Aorta (tissue), 5 donors: Measurements from ENCODE around the gene KIF5C. TPM values are rescaled to one million over a fixed set of nuclear protein-coding genes. Genes with fewer than 3 reads are reported as not detected.

ENCODE experiments used
- ATAC-seq: fragments of 200-7000 bp; cut with Tn5 transposase; one replicate; pipeline ENCODE4 v1.9.1; 2022; ENCODE audit warnings: moderate library complexity; ENCODE audit not compliant: low FRiP score
- DNase-seq, 2 donors: peaks; one replicate each; pipeline ENCODE4 v3.0.0-alpha.2; 2020
- H3K27ac ChIP-seq, 2 donors: one replicate each; pipeline ENCODE4 v1.5.1; 2013; ENCODE audit warnings: low read length in 2 of 2, mild to moderate bottlenecking in 2 of 2, moderate library complexity in 2 of 2, control low read depth in 1 of 2, inconsistent platforms in 1 of 2, low read depth in 1 of 2
- H3K27me3 ChIP-seq, 2 donors: one replicate each; pipeline ENCODE4 v1.6.1; 2013; ENCODE audit warnings: control low read depth in 1 of 2, low read length in 1 of 2, mild to moderate bottlenecking in 1 of 2, moderate library complexity in 1 of 2; ENCODE audit not compliant: insufficient read depth in 2 of 2, control insufficient read depth in 1 of 2
- H3K36me3 ChIP-seq, 2 donors: one replicate each; pipeline ENCODE4 v1.6.1; 2013; ENCODE audit warnings: control low read depth in 1 of 2, low read length in 1 of 2, mild to moderate bottlenecking in 1 of 2; ENCODE audit not compliant: insufficient read depth in 2 of 2, control insufficient read depth in 1 of 2
- H3K4me1 ChIP-seq, 2 donors: one replicate each; pipeline ENCODE4 v1.6.1; 2013; ENCODE audit warnings: low read length in 2 of 2, control low read depth in 1 of 2, mild to moderate bottlenecking in 1 of 2, moderate library complexity in 1 of 2; ENCODE audit not compliant: insufficient read depth in 2 of 2, control insufficient read depth in 1 of 2
- H3K4me3 ChIP-seq, 2 donors: one replicate each; pipeline ENCODE4 v1.5.1; 2013; ENCODE audit warnings: low read length in 2 of 2, control low read depth in 1 of 2, mild to moderate bottlenecking in 1 of 2
- H3K9me3 ChIP-seq: one replicate; pipeline ENCODE4 v1.6.1; 2013; ENCODE audit warnings: mild to moderate bottlenecking, low read length; ENCODE audit not compliant: control insufficient read depth
- WGBS, 2 donors: extraction: QIAGEN DNeasy Blood & Tissue Kit; methylation state at CpG; one replicate each; pipeline ENCODE4 v1.1.7; 2013; 5-methylcytosine and 5-hydroxymethylcytosine counted together
- intact Hi-C, 2 donors: fragments of 100-400 bp; cut with DNase I; formaldehyde crosslinking; loops; one replicate each; pipeline versions ENCODE4 v1.14.2 to v1.15.0; 2022
- polyA plus RNA-seq, 2 donors: library from polyadenylated mRNA; stranded (reverse); fragments of 200-250 nt; gene quantifications; one replicate each; pipeline ENCODE4 v1.2.3, GENCODE V29; 2013
- total RNA-seq, 2 donors: library from RNA; stranded (reverse); fragmentation: NEBNext Ultra II Directional; extraction: Animal tissue kit (Norgen Biotek cat#: 25700); gene quantifications; one replicate each; pipeline ENCODE4 v1.2.1, GENCODE V29; 2021
- donor health status: healthy with polysubstance abuse.
- donor health status: Bipolar disorder and iron deficiency.
- donor health status: DM: no; HTN: no; CAD: no.
- donor health status: DM: no; HTN: no; CAD: no.
- donor health status: DM: yes; HTN: yes; CAD: no.

Gene KIF5C
- total and polyA plus RNA-seq, 4 donors, result 1.5 to 3.4 (median 1.9) TPM

GRCh38 chr2:148967578-148967977 lies 92.6 kb downstream of the KIF5C start:
- intact Hi-C loops, result no loop called here
- H3K36me3 ChIP-seq, result no peaks in the 10 kb centered on the region
- no peak overlapping the region for H3K4me3 ChIP-seq
- no peaks in the 10 kb centered on the region for H3K9me3 ChIP-seq
- no peak for DNase-seq
- no peak for ATAC-seq
- 48 to 50% methylated on average over 8 of the region's 8 CpGs for WGBS, 2 donors
- no peaks in the 10 kb centered on the region for H3K27me3 ChIP-seq
- no peaks in the 10 kb centered on the region for H3K4me1 ChIP-seq
- H3K27ac ChIP-seq, result no peak overlapping the region

GRCh38 chr2:148968301-148968700 lies 93.3 kb downstream of the KIF5C start:
- no peaks in the 10 kb centered on the region for H3K9me3 ChIP-seq
- intact Hi-C loops, result no loop called here
- no peaks in the 10 kb centered on the region for H3K27me3 ChIP-seq
- H3K4me3 ChIP-seq, result no peak overlapping the region
- H3K4me1 ChIP-seq, result no peaks in the 10 kb centered on the region
- no peak for ATAC-seq
- WGBS, 2 donors, result 93 to 96% methylated on average over 4 of the region's 4 CpGs
- DNase-seq, result no peak
- H3K27ac ChIP-seq, result no peak overlapping the region
- H3K36me3 ChIP-seq, result no peaks in the 10 kb centered on the region

- DNase-seq (no peak), ATAC-seq (no peak)
- Histone ChIP-seq H3K4me1 (no peaks in the 10 kb centered on the region), H3K27ac (no peak overlapping the region), H3K36me3 (no peaks in the 10 kb centered on the region), H3K9me3 (no peaks in the 10 kb centered on the region), H3K4me3 (no peak overlapping the region), H3K27me3 (no peaks in the 10 kb centered on the region)
- WGBS, 2 donors, result 88 to 91% methylated on average over 4 of the region's 4 CpGs
- intact Hi-C loops, result no loop called here
Observed at GRCh38 chr2:148968776-148969319, 93.8 kb downstream of the KIF5C start.

- ATAC-seq (no peak), DNase-seq (no peak)
- H3K4me3 ChIP-seq, result no peak overlapping the region
- intact Hi-C loops, result no loop called here
- H3K27ac ChIP-seq, result no peak overlapping the region
- WGBS, 2 donors, result 49 to 55% methylated on average over 7 of the region's 7 CpGs
- no peaks in the 10 kb centered on the region for H3K9me3 ChIP-seq
- H3K27me3 ChIP-seq, result no peaks in the 10 kb centered on the region
- H3K36me3 ChIP-seq, result no peaks in the 10 kb centered on the region
- no peaks in the 10 kb centered on the region for H3K4me1 ChIP-seq
Observed at GRCh38 chr2:148969659-148970061, 94.6 kb downstream of the KIF5C start.

GRCh38 chr2:148970385-148970784 lies 95.4 kb downstream of the KIF5C start:
- intact Hi-C loops, result no loop called here
- no peaks in the 10 kb centered on the region for H3K27me3 ChIP-seq
- no peak for DNase-seq
- H3K36me3 ChIP-seq, result no peaks in the 10 kb centered on the region
- WGBS, 2 donors, result 68 to 75% methylated on average over 2 of the region's 2 CpGs
- ATAC-seq, result no peak
- no peak overlapping the region for H3K4me3 ChIP-seq
- H3K9me3 ChIP-seq, result no peaks in the 10 kb centered on the region
- no peaks in the 10 kb centered on the region for H3K4me1 ChIP-seq
- H3K27ac ChIP-seq, result no peak overlapping the region

- Histone ChIP-seq H3K4me1 (no peaks in the 10 kb centered on the region), H3K36me3 (no peaks in the 10 kb centered on the region), H3K4me3 (no peak overlapping the region), H3K27me3 (no peaks in the 10 kb centered on the region), H3K27ac (no peak overlapping the region), H3K9me3 (no peaks in the 10 kb centered on the region)
- intact Hi-C loops, result no loop called here
- DNase-seq (no peak), ATAC-seq (no peak)
- 84 to 90% methylated on average over 3 of the region's 3 CpGs for WGBS, 2 donors
Observed at GRCh38 chr2:148971547-148971946, 96.5 kb downstream of the KIF5C start.

- intact Hi-C loops, result no loop called here
Observed at GRCh38 chr2:148974095-148974494, 99.1 kb downstream of the KIF5C start.

GRCh38 chr2:148978026-148978685 lies 103.1 kb downstream of the KIF5C start:
- ATAC-seq (no peak), DNase-seq (no peak)
- no peak overlapping the region for H3K27ac ChIP-seq
- H3K27me3 ChIP-seq, result no peaks in the 10 kb centered on the region
- H3K36me3 ChIP-seq, result no peaks in the 10 kb centered on the region
- WGBS, 2 donors, result 68 to 72% methylated on average over 7 of the region's 7 CpGs
- intact Hi-C loops, result no loop called here
- no peak overlapping the region for H3K4me3 ChIP-seq
- H3K9me3 ChIP-seq, result no peaks in the 10 kb centered on the region
- no peaks in the 10 kb centered on the region for H3K4me1 ChIP-seq

More at GRCh38 chr2:148974095-148974494, 99.1 kb downstream of the KIF5C start:
- Histone ChIP-seq H3K27ac (no peak overlapping the region), H3K36me3 (no peaks in the 10 kb centered on the region), H3K4me1 (no peaks in the 10 kb centered on the region), H3K4me3 (no peak overlapping the region), H3K27me3 (no peaks in the 10 kb centered on the region), H3K9me3 (no peaks in the 10 kb centered on the region)
- no peak for DNase-seq
- no peak for ATAC-seq

GRCh38 chr2:148978706-148979105 lies 103.7 kb downstream of the KIF5C start:
- Histone ChIP-seq H3K27ac (no peak overlapping the region), H3K36me3 (no peaks in the 10 kb centered on the region), H3K9me3 (no peaks in the 10 kb centered on the region), H3K4me3 (no peak overlapping the region), H3K27me3 (no peaks in the 10 kb centered on the region), H3K4me1 (no peaks in the 10 kb centered on the region)
- DNase-seq (no peak), ATAC-seq (no peak)
- 35 to 36% methylated on average over 2 of the region's 2 CpGs for WGBS, 2 donors
- intact Hi-C loops, result no loop called here
